Type B pancreatic cell (in vitro differentiated cells): ENCODE data around the gene BRD3OS. TPM values are rescaled to one million over a fixed set of nuclear protein-coding genes. Genes with fewer than 3 reads are reported as not detected.

ENCODE experiments used
- DNase-seq: peaks from one replicate; pipeline ENCODE4 v3.0.0; 2021; ENCODE audit warnings: mixed read lengths; ENCODE audit not compliant: unreplicated experiment; ENCODE audit errors: extremely low spot score
- H3K27ac Mint-ChIP-seq: 2 replicates; pipeline ENCODE4 v1.8.0; 2021; ENCODE audit warnings: mild to moderate bottlenecking, mixed read lengths
- H3K27me3 Mint-ChIP-seq: 2 replicates; pipeline ENCODE4 v1.8.0; 2021; ENCODE audit warnings: mixed read lengths
- H3K36me3 Mint-ChIP-seq: 2 replicates; pipeline ENCODE4 v1.8.0; 2021; ENCODE audit warnings: mixed read lengths
- H3K4me1 Mint-ChIP-seq: one replicate; pipeline ENCODE4 v1.8.0; 2021; ENCODE audit warnings: mixed read lengths; ENCODE audit not compliant: unreplicated experiment
- H3K4me3 Mint-ChIP-seq: 2 replicates; pipeline ENCODE4 v1.8.0; 2021; ENCODE audit warnings: mild to moderate bottlenecking, mixed read lengths
- H3K9me3 Mint-ChIP-seq: 2 replicates; pipeline ENCODE4 v1.8.0; 2021; ENCODE audit warnings: mixed read lengths
- total RNA-seq: library from RNA; stranded (reverse); gene quantifications from 2 replicates; pipeline ENCODE4 v1.2.1, GENCODE V29; 2021; ENCODE audit warnings: low replicate concordance
- TF ChIP-seq, protein P1 (sequence below): fragments of 200-600 bp; sonication (generic); conservative IDR thresholded peaks from 2 replicates; pipeline ENCODE4 v1.5.0; 2021; ENCODE audit warnings: antibody characterized with exemption, mild to moderate bottlenecking

Gene BRD3OS
- total RNA-seq, 1 donor from 2014 or later: 24.0 TPM

- H3K4me1 Mint-ChIP-seq: no peaks in the 10 kb centered on the region
Measured at GRCh38 chr9:134048582-134048968, 23.3 kb downstream of the BRD3OS start.

GRCh38 chr9:134049236-134049635 is 24.0 kb downstream of the BRD3OS start:
- no peak overlapping the region for H3K27ac Mint-ChIP-seq
- no peaks in the 10 kb centered on the region for H3K9me3 Mint-ChIP-seq
- no peak for DNase-seq
- no peaks in the 10 kb centered on the region for H3K4me1 Mint-ChIP-seq
- H3K27me3 Mint-ChIP-seq: no peaks in the 10 kb centered on the region
- TF ChIP-seq, protein P1, sequence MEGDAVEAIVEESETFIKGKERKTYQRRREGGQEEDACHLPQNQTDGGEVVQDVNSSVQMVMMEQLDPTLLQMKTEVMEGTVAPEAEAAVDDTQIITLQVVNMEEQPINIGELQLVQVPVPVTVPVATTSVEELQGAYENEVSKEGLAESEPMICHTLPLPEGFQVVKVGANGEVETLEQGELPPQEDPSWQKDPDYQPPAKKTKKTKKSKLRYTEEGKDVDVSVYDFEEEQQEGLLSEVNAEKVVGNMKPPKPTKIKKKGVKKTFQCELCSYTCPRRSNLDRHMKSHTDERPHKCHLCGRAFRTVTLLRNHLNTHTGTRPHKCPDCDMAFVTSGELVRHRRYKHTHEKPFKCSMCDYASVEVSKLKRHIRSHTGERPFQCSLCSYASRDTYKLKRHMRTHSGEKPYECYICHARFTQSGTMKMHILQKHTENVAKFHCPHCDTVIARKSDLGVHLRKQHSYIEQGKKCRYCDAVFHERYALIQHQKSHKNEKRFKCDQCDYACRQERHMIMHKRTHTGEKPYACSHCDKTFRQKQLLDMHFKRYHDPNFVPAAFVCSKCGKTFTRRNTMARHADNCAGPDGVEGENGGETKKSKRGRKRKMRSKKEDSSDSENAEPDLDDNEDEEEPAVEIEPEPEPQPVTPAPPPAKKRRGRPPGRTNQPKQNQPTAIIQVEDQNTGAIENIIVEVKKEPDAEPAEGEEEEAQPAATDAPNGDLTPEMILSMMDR: no peak
- H3K4me3 Mint-ChIP-seq: no peak overlapping the region
- H3K36me3 Mint-ChIP-seq: no peaks in the 10 kb centered on the region

More at GRCh38 chr9:134048582-134048968, 23.3 kb downstream of the BRD3OS start:
- no peak overlapping the region for H3K27ac Mint-ChIP-seq
- TF ChIP-seq, protein P1: no peak
- H3K4me3 Mint-ChIP-seq: no peak overlapping the region
- H3K27me3 Mint-ChIP-seq: no peaks in the 10 kb centered on the region
- no peaks in the 10 kb centered on the region for H3K9me3 Mint-ChIP-seq
- no peak for DNase-seq
- H3K36me3 Mint-ChIP-seq: no peaks in the 10 kb centered on the region

GRCh38 chr9:134049772-134050588 is 24.7 kb downstream of the BRD3OS start:
- DNase-seq: no peak
- H3K27me3 Mint-ChIP-seq: no peaks in the 10 kb centered on the region
- H3K4me1 Mint-ChIP-seq: no peaks in the 10 kb centered on the region
- no peaks in the 10 kb centered on the region for H3K36me3 Mint-ChIP-seq
- H3K27ac Mint-ChIP-seq: no peak overlapping the region
- TF ChIP-seq, protein P1: no peak
- H3K9me3 Mint-ChIP-seq: no peaks in the 10 kb centered on the region
- no peak overlapping the region for H3K4me3 Mint-ChIP-seq

DNA sequence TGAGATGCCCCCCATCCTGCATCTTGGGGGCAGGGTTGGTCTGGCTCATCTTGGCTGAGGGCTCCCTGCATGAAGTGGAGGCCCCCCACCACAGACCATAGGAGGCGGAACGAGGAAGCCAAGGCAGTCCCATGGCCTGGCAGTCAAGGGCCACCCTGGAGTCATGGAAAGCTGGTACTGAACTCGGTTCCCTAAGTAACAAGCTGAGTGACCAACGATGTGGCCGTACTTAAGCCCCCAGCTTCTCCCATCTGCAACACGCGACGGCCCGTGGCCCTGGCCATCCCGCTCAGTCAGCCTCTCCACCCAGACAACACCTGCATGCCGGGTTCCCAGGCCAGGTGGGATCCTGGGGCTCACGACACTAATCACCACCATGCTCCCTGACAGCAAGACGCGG is 25.4 kb downstream of the BRD3OS start:
- Mint-ChIP-seq H3K4me3 (no peak overlapping the region), H3K4me1 (no peaks in the 10 kb centered on the region), H3K36me3 (no peaks in the 10 kb centered on the region), H3K27me3 (no peaks in the 10 kb centered on the region), H3K9me3 (no peaks in the 10 kb centered on the region), H3K27ac (no peak overlapping the region)
- no peak for DNase-seq
- TF ChIP-seq, protein P1: no peak

GRCh38 chr9:134051319-134051718 is 26.0 kb downstream of the BRD3OS start:
- no peak for DNase-seq
- no peaks in the 10 kb centered on the region for H3K36me3 Mint-ChIP-seq
- H3K27me3 Mint-ChIP-seq: no peaks in the 10 kb centered on the region
- H3K27ac Mint-ChIP-seq: no peak overlapping the region
- no peaks in the 10 kb centered on the region for H3K4me1 Mint-ChIP-seq
- no peak overlapping the region for H3K4me3 Mint-ChIP-seq
- H3K9me3 Mint-ChIP-seq: no peaks in the 10 kb centered on the region
- TF ChIP-seq, protein P1: no peak
